DMS79 (cell line): ENCODE results near the gene SPCS3.
"Not testable (repeated sequence)": the region's sequence is repeated elsewhere in the genome, so short reads cannot be mapped to it uniquely, and the experiment has no call there.

Experiments
- DNase-seq: peaks from one replicate; lab custom pipeline; 2025; lab: John Stamatoyannopoulos, UW

SPCS3 gene

DNA sequence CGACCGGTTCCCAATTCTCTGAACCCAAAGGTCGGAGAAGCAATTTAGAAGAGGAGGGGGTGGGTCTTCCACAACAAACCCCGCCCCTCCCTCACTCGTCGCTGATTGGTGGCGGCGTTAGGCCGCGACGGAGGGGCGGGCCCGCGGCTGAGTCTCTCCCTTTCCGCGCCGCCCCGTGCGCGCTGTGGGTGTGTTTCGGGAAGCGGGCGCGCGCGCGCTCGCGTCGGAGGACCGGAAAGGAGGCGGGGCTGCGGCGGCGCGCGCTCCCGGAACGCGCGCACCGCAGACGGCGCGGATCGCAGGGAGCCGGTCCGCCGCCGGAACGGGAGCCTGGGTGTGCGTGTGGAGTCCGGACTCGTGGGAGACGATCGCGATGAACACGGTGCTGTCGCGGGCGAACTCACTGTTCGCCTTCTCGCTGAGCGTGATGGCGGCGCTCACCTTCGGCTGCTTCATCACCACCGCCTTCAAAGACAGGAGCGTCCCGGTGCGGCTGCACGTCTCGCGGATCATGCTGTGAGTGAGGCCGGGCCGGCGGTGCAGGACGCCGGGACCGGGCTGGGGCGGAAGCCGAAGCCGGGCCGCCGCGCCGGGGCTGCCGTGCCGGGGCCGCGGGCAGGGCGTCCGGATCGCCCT is at the start of gene SPCS3:
SPCS3 (plus strand) TSS at position 263 of the 636 bp plus-strand sequence; CDS start at position 374, 111 bp downstream.
- peak; percentile 41 for DNase-seq

DNA sequence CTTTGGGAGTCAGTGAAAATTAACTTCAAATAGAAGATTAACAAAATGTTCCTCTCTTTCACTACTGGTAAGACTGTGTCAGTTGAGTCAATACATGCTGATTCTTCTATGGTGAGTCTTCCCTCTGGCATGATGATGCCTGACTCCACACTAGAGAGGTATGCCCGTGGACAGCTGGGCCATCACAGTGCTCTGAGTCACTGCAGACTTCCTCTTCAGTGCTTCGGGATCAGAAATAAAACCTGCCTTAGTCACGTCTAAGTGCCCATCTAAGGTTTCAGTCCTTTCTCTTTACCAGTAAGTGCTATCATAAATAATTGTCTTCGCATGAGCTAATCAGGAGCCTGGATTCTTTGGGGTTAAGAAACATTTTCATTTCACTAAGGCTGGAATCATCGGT is 49.1 kb upstream of the SPCS3 start:
- DNase-seq, result no peak

DNA sequence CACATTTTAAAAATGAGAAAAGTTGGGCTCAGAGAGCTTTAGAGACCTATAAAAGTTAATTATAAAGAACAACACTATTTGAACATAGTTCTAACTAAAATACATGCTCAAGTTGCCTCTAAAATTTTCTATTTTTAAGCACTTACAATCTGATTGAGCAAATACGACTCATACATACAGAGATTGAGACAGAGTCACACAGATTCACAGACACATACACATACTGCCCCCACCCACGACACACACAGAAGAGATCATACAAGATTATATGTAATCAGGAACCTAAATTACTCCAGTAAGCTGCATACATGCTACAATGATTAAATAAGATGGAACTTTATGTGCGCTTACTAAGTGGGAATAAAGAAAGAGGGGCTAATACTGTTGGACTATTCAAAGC is 48.0 kb upstream of the SPCS3 start:
- no peak for DNase-seq

DNA sequence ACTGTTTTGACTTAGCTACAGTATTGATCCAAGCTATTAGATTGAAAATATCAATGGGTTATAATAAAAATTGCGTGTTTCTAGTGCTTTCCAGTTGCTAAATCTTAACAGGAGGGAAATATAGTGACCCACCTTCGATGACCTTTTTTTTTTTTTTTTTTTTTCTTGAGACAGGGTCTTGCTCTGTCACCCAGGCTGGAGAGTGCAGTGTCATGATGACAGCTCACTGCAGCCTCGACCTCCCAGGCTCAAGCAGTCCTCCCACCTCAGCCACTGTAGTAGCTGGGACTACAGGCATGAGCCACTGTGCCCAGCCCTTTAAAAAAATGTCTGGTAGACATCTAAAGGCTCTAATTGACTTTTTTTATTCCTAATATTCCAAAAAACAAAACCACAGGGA is 47.0 kb upstream of the SPCS3 start:
- no peak for DNase-seq

DNA sequence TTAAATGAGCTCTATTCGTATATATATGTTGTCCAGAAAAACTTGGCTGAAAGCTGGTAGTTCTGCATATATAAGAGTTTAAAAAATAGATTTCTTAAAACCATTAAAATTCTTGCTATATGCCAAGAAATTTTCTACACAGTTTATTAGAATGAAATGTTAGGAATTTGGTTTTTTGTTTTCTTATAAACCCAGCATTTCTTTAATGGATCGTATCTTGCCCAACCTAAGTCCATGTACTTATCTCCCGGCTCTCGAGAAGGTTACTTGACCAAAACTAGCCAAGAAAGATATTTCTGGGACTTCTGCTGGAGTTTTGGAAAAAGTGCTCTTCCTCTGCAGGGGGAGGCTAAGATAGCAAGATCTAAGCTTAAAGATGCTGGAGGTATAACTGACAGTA is 46.0 kb upstream of the SPCS3 start:
- DNase-seq, result no peak

DNA sequence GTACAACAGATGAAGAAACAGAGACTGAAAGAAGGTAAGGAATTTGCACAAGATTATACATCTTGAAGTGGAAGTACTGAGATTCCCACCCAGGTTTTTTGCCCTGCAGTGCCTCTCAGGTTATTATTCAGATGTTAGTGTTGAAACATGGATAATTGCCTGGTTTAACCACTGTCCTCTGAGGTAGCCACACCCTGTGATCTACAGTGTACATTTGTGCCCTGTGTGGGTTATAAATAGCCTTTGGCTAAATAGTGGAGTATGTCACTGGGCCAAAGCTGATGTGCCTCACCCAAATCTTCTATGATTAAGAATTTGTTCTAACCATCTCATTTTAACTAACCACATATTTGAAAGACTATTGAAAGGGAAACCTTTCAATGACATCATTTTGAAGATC is 45.3 kb upstream of the SPCS3 start:
- no peak for DNase-seq

DNA sequence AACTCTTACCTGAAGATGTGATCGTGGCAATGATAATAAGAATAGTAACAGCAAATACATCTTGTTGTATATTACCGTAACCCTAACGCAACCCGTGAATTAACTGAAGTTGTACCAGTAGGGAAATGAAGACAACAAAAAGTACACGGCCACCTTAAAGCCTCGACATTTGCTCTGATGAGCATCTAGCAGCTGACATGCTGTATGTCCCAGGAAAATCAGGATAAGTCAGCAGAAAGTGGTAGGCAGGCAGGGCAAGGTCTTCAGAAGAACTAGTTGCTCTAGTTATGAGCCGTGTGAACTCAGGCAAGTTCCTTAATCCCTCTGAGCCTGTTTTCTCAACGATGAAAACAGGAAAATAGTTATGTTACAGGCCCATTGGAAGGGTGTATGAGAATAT is 43.1 kb upstream of the SPCS3 start:
- DNase-seq, result no peak

DNA sequence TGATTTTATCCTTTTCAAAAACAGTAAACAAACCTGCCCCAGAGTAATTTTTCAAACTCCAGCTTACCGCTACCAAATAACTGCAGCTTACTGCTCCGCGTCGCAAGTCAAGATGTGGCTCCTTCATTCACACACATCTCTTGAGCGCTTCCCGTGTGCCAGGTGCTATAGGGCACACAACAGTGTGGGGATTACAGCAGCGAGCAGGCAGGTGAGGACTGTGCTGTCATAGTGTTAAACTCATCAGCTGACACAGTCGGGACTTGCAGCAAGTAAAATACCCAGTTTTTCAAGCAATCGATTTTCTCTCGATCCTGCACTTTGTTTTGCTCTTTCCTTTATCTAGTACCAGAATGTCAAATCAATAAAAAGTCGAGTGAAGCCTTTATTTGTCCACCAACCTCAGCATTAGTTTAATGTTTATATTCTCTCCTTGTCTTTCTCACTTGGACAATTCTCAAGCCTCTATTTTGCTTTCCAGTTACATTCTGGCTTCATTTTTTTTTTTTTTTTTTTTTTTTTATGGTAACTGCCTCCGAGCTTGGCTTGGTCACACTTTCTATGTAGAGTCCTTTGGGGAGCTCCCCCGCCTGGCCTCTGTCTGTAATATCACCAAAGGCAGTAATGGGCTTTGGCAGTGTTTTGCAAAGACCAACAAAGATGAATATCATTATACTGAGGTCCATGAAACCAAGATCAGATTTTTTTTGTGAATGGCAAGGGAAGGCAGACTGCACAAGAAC is 42.4 kb upstream of the SPCS3 start:
- DNase-seq, result peak; percentile 2

DNA sequence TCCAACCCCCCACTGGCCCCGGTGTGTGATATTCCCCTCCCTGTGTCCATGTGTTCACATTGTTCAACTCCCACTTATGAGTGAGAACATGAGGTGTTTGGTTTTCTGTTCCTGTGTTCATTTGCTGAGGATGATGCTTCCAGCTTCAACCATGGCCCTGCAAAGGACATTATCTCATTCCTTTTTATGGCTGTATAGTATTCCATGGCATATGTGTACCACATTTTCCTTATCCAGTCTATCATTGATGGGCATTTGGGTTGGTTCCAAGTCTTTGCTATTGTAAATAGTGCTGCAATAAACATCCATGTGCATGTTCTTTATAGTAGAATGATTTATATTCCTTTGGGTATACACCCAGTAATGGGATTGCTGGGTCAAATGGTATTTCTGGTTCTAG is 40.2 kb upstream of the SPCS3 start:
- DNase-seq, result not testable (repeated sequence)

DNA sequence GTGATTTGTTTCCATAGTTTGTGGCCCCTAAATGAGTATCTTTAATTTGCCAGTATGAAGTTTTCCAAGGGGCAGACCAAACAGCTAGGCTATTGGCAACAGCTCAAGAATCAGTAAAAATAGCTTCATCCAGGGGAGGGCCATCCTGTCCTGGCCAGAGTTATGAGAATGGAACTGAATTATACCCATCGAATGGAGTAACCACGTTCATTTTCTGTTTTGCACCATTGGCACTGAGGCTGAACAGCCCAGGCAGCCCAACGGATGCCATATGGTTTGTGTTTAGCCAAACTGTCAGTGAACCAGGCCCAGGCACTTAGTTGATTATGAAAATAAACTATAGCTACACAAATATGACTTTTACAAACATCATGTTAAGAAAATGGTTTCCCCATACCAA is 33.0 kb upstream of the SPCS3 start:
- no peak for DNase-seq

DNA sequence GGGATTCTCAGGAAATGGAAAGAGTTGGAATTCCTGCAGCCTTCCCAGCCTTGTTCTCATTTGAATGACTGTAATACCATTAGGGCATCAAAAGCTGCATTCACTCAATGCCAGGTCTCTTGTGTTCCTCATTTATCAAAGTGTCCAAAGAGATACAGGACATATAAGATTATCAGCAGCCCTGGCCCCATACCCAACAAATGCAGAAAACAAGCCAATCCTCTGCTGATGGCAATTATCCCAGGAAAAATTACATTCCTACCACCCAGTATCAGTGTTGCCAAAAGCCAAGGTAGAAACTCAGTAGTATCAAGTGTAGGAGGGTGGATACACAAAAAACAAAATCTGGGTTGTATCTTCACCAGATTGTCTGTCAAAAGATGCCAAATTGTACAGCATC is 32.2 kb upstream of the SPCS3 start:
- DNase-seq, result no peak

DNA sequence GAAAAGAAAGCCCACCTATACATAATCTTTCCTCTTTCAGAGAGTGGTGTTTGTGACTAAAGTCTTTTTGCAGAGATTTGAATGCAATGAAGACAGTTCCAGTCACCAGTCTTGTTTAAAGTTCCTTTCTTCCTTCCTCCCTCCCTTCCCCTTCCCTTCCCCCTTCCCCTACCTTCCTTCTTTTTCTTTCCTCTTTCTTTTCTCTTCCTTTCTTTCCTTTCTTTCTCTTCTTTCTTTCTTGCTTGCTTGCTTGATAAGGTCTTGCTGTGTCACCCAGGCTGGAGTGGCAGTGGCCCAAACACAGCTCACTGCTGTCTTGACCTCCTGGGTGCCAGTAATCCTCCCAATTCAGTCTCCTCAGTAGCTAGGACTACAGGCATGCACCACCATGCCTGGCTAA is 31.7 kb upstream of the SPCS3 start:
- no peak for DNase-seq

DNA sequence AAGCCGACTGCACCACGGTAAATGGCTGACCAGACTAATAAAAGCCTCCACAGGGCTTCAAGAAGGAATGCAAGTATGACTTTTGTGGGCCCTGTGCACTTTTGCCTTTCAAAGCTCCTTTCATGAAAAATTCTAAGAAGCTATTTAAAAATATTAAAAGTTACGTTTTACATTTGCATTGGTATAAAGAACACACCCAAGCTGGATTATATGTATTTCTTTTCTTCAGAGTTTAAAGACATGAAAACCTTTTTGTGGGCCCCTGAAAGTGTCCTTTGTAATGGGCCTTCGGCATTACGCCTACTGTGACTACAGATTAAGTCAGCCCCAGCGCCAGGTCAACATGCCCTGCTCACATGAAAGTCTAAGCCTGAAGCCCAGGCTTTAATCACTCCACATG is 30.2 kb upstream of the SPCS3 start:
- DNase-seq, result no peak

DNA sequence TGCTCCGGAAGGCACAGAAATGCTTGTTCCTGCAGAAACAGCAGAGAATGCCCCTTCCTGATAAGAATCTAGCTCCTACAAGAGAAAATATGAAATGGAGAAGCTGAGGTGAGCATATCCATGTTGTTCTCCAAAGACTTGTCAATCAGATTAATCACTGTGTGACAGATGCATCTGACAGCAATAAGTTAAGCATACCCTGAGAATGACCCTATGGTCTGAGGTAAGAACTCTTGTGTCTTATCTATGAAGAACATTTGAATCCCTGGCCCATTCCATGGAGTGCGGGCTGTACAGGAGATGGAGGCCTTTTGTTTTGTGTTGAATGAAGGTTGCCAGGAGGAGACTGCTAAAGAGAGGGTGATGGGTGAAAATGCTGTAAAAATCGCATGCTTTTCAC is 29.2 kb upstream of the SPCS3 start:
- no peak for DNase-seq

DNA sequence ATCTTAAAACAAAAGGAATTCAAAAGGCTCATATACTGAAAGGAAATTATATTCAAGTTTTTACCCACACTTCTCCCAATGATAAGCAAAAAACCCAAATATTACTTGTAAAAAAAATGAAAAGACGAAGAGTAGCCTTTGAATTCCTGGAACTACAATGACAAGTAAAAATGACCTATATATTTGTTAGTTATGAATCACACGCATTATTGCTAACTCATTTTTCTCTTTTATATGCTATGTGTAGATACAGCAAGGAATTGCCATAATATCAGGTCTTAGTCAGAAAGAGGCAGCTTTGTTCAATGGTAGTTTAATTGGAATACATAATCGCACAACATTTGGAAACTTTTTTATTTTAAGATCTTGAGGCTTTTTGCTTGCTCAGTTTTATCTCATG is 28.0 kb upstream of the SPCS3 start:
- no peak for DNase-seq

DNA sequence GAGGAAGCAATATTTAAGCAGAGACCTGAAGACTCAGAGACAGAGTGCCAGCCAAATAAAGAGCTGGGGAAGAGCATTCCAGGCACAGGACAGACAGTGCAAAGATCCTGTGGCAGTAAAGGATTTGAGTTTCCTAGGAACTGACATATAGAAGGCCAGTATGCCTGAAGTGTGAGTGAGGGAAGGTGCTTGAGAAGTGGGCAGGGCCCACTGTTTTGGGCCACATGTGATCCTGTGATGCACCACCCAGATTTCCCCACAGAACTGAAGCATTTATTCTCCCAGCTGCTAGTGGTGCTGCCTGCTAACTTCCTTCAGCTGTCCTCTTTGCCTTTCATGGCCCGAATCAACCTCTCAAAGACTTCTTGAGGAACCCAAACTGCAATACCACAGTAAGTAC is 26.8 kb upstream of the SPCS3 start:
- no peak for DNase-seq

DNA sequence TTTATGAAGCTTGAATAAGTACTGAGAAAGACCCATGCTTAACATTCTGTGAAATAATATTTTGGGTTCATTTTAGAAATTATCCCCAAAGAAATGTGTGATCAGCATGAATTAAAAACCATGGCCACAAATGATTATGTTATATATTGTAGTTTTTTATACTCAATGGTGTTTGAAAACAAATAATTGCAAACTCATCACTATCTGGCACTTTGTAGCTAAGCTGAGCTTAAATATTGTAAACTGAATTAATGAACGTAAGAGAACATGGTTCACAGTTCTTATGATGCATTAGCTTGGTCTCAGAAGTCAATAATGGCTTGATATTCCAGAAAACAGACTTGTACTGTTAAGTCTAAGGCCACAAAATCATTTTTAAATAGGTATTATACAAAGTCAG is 26.1 kb upstream of the SPCS3 start:
- no peak for DNase-seq

DNA sequence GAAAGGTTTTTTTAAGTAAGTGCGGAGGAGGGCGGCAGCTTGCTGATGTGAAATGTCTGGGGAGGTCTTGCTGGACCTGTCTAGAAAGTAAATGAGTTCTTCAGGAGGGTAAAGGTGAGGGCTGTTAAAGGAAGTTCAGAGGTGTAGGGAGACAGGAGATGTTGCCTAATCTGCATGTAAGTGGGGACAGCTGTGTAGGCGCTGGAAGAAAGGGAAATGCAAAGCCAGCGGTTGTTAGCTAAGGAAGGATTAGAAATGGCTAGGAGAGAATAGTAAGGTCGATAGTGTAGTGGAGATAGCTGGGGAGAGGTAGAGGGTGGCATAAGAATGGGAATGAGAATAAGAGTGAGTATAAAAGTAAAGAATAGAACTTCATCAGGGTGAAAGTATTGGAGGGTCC is 23.9 kb upstream of the SPCS3 start:
- not testable (repeated sequence) for DNase-seq

DNA sequence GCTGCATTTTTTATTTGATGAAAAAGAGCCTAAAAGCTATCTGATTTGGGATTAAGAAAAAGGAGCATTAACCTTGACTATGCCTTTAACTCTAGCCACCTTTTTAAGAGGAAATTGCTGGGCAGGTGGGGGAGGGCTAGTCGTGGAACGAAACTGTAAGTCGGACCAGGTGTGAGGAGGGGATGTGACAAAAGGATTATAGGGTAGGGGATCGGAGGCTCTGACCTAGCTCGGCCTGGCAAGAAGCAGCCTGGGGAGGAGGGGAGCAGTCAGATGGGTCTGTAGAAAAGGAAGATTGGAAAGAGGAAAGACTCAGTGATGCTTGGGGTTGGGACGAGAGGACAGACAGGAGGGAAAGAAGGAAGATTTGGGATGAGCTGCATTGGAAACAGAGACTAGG is 21.1 kb upstream of the SPCS3 start:
- DNase-seq, result no peak

DNA sequence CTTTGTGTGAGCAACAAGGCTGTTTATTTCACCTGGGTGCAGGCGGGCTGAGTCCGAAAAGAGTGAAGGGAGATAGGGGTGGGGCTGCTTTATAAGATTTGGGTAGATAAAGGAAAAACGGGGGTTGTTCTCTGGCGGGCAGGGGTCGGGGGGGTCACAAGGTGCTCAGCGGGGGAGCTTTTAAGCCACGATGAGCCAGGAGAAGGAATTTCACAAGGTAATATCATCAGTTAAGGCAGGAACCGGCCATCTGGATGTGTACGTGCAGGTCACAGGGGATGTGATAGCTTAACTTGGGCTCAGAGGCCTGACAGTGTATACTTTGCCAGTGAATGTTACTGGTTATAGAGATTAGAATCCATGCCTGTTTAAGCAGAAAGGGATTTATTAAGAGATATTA is 19.7 kb upstream of the SPCS3 start:
- no peak for DNase-seq

DNA sequence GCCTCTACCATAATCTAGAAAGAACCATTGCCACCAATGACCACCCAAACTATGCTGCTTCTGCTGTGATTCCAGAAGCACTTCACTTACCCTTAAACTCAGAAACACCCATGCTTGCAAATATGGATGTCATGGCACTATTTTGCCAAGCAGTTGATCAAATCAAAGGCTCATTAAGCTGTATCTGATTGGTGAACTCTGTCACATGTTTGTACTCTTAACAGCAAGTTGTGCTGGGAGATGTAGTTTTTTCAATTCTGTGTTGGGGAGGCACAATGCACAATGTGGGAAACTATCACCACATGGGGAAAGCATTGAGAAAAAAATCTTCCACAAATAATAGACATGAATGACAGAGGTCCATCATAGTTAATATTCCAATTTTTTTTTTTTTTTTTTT is 19.2 kb upstream of the SPCS3 start:
- DNase-seq, result no peak

DNA sequence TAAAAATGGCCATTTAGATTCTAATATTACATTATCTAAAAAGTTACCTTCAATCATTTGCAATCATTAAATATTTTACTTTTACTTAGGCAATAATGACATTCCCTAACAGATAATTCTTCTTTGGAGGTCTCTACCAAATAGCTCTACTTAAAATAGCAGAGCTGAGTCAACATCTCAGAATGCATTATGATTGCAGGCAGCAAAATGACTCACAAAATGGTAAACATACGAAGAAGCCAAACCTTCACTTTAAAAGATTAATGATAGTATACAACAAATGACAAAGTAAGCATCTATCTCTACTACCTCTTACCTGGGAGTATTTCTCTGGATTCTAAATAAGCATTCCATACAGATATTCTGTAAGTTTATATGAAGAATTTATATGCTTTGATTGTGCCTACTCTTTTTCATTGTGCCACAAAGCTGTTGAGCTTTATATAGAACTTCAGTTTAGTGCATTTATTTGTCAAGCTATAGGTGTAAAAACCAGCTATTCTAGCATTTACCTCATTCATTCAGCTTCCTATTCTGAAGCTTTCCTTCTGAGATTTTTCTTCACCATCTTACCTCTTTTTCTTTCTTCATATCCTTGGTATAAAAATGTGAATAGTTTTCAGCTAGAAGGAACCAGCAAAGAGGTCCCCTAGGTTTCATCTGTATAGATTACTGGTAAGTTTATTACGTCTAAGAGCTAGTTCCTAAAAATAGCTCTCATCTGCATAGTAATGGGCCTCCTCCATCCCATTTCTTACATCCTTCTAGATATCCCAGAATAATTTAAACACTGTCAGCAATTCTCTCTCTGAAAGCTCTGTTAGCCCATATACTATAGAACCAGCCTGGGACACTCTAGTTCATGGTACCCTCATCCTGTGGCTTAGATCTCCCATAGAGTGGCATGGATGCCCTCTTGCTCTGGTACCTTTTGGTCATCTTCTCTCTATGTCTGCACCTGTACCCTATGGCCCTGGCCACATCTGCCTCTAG is 17.2 kb upstream of the SPCS3 start:
- DNase-seq, result no peak

DNA sequence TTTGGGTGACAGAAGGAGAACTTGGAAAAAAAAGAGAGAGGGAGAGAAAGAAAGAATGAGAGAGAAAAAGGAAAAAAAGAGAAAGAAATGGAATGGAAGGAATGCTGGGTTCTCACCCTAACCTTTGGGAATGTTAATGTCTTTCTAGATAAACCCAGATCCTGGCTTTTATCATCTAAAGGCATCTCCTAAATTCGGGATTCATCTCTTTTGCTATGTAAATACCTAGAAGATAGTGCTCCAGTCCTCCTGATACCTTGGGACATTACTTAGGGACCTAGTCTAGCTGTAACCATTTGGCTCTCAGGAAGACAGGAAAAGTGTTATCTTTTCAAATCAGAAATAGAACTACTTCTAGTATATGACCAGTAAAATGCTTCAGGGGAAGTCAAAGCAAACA is 15.8 kb upstream of the SPCS3 start:
- no peak for DNase-seq
